ENCODE results near the gene ULK3. TPM values are rescaled to one million over a fixed set of nuclear protein-coding genes. Genes with fewer than 3 reads are reported as not detected.

The ULK3 gene
- total RNA-seq, 3 donors from 2014 or later (not counting 1 experiment from before 2014, with no cell fraction given) = 54.8 to 75.1 (median 64.7) TPM

GRCh38 chr15:74833376-74834107 is 9.4 kb downstream of the ULK3 start:
- DNase-seq = no peak
- peaks cover 3% of the 10 kb centered on the region for H3K36me3 ChIP-seq (ENCODE audit: control insufficient read depth, insufficient read depth, low read length)
- 59% methylated on average over 12 of the region's 12 CpGs for WGBS (ENCODE audit: insufficient coverage)
- no peaks in the 10 kb centered on the region for H3K27me3 ChIP-seq (ENCODE audit: control insufficient read depth, insufficient read depth, low read length)
- no peak overlapping the region for H3K27ac Mint-ChIP-seq
- H3K27me3 Mint-ChIP-seq (ENCODE audit: low read depth in 2 of 2) = peaks cover 0 to 6% of the 10 kb centered on the region in 2 donors
- ATAC-seq = no peak
- intact Hi-C loops (cut with micrococcal nuclease) = no loop called here
- H3K4me3 Mint-ChIP-seq = no peak overlapping the region
- H3K27ac ChIP-seq (ENCODE audit: low read length) = no peak overlapping the region
- no peaks in the 10 kb centered on the region for H3K9me3 ChIP-seq (ENCODE audit: control insufficient read depth, insufficient read depth, low read length)
- H3K4me3 ChIP-seq (ENCODE audit: low read length) = no peak overlapping the region
- H3K36me3 Mint-ChIP-seq = no peaks in the 10 kb centered on the region
- TF ChIP-seq CTCF (IDR thresholded peaks at IDR 0.05) = no peak
- H3K4me1 Mint-ChIP-seq = peaks cover 4 to 10% of the 10 kb centered on the region in 2 donors
- H3K4me1 ChIP-seq (ENCODE audit: control insufficient read depth, insufficient read depth, low read length) = no peaks in the 10 kb centered on the region
- no peaks in the 10 kb centered on the region for H3K9me3 Mint-ChIP-seq

GRCh38 chr15:74832826-74833225 is 10.1 kb downstream of the ULK3 start:
- Histone ChIP-seq H3K27me3 (ENCODE audit: control insufficient read depth, insufficient read depth, low read length) (peaks cover under 1% of the 10 kb centered on the region), H3K27ac (ENCODE audit: low read length) (no peak overlapping the region), H3K4me1 (ENCODE audit: control insufficient read depth, insufficient read depth, low read length) (no peaks in the 10 kb centered on the region), H3K4me3 (ENCODE audit: low read length) (no peak overlapping the region), H3K9me3 (ENCODE audit: control insufficient read depth, insufficient read depth, low read length) (no peaks in the 10 kb centered on the region), H3K36me3 (ENCODE audit: control insufficient read depth, insufficient read depth, low read length) (peaks cover 3% of the 10 kb centered on the region)
- 64% methylated on average over 4 of the region's 4 CpGs for WGBS (ENCODE audit: insufficient coverage)
- no peak for ATAC-seq
- Mint-ChIP-seq H3K27me3 (ENCODE audit: low read depth in 2 of 2) (peaks cover 6 to 13% of the 10 kb centered on the region in 2 donors), H3K4me1 (peaks cover 4 to 10% of the 10 kb centered on the region in 2 donors), H3K36me3 (no peaks in the 10 kb centered on the region), H3K27ac (no peak overlapping the region), H3K4me3 (no peak overlapping the region), H3K9me3 (no peaks in the 10 kb centered on the region)
- no peak for DNase-seq
- TF ChIP-seq CTCF (IDR thresholded peaks at IDR 0.05) = no peak
- intact Hi-C loops (cut with micrococcal nuclease) = no loop called here

- H3K36me3 ChIP-seq (ENCODE audit: control insufficient read depth, insufficient read depth, low read length) = peaks cover 3% of the 10 kb centered on the region
- no peak overlapping the region for H3K4me3 ChIP-seq (ENCODE audit: low read length)
- TF ChIP-seq CTCF (IDR thresholded peaks at IDR 0.05) = no peak
- Mint-ChIP-seq H3K4me1 (peaks cover 4 to 6% of the 10 kb centered on the region in 2 donors), H3K27ac (no peak overlapping the region), H3K36me3 (no peaks in the 10 kb centered on the region), H3K4me3 (no peak overlapping the region), H3K27me3 (ENCODE audit: low read depth in 2 of 2) (peaks cover 8 to 13% of the 10 kb centered on the region in 2 donors), H3K9me3 (no peaks in the 10 kb centered on the region)
- DNase-seq = no peak
- WGBS (ENCODE audit: insufficient coverage) = 89% methylated on average over 13 of the region's 15 CpGs
- H3K27me3 ChIP-seq (ENCODE audit: control insufficient read depth, insufficient read depth, low read length) = peaks cover 7% of the 10 kb centered on the region
- ATAC-seq = no peak
- peaks cover under 1% of the 10 kb centered on the region for H3K4me1 ChIP-seq (ENCODE audit: control insufficient read depth, insufficient read depth, low read length)
- intact Hi-C loops (cut with micrococcal nuclease) = no loop called here
- no peak overlapping the region for H3K27ac ChIP-seq (ENCODE audit: low read length)
- no peaks in the 10 kb centered on the region for H3K9me3 ChIP-seq (ENCODE audit: control insufficient read depth, insufficient read depth, low read length)
These were observed 11.0 kb downstream of the ULK3 start for GRCh38 chr15:74831813-74832495.
